Measurements from ENCODE around the gene FOXP1.

GRCh38 chr3:71384837-71385716 is 198.5 kb downstream of the FOXP1 start:
- no peak for TF ChIP-seq CTCF (IDR thresholded peaks at IDR 0.05)
- no peak for TF ChIP-seq POLR2AphosphoS5 (IDR thresholded peaks at IDR 0.05)

Measured in esophagus muscularis mucosa (tissue), 3 donors.